GM06990 (cell line): ENCODE data around the gene RIMBP2.

Experiments used
- DNase-seq: peaks from one replicate; pipeline ENCODE4 v3.0.0-alpha.2; 2011; ENCODE audit not compliant: insufficient read length; ENCODE audit errors: extremely low read depth
- H3K27me3 ChIP-seq: replicated peaks from 2 replicates; pipeline ENCODE4 v1.6.0; 2011; ENCODE audit warnings: low read length; ENCODE audit not compliant: control insufficient read depth, insufficient read depth
- H3K36me3 ChIP-seq: 2 replicates; pipeline ENCODE4 v1.5.1; 2011; ENCODE audit warnings: low read length; ENCODE audit not compliant: control insufficient read depth, insufficient read depth
- H3K4me3 ChIP-seq: replicated peaks from 2 replicates; pipeline ENCODE4 v1.5.1; 2011; ENCODE audit warnings: low read depth, mild to moderate bottlenecking, control low read depth, low read length
- CTCF ChIP-seq: IDR thresholded peaks from 2 replicates; pipeline ENCODE4 v1.5.1; 2011; ENCODE audit warnings: low read length, control low read depth, mild to moderate bottlenecking, inconsistent platforms; ENCODE audit not compliant: insufficient read depth, poor library complexity, severe bottlenecking

RIMBP2 gene

GRCh38 chr12:130619385-130620001 lies 96.6 kb downstream of the RIMBP2 start:
- no peaks in the 10 kb centered on the region for H3K36me3 ChIP-seq
- no peak for TF ChIP-seq CTCF
- no peak overlapping the region for H3K4me3 ChIP-seq
- DNase-seq: no peak
- no peaks in the 10 kb centered on the region for H3K27me3 ChIP-seq

- no peak overlapping the region for H3K4me3 ChIP-seq
- H3K36me3 ChIP-seq: no peaks in the 10 kb centered on the region
- no peak for DNase-seq
- no peak for TF ChIP-seq CTCF
- no peaks in the 10 kb centered on the region for H3K27me3 ChIP-seq
These were observed 98.9 kb downstream of the RIMBP2 start for GRCh38 chr12:130617219-130617618.

- no peaks in the 10 kb centered on the region for H3K36me3 ChIP-seq
- no peak for TF ChIP-seq CTCF
- H3K27me3 ChIP-seq: no peaks in the 10 kb centered on the region
- H3K4me3 ChIP-seq: no peak overlapping the region
- no peak for DNase-seq
These were observed 100.2 kb downstream of the RIMBP2 start for GRCh38 chr12:130615861-130616345.

GRCh38 chr12:130614530-130614905 lies 101.6 kb downstream of the RIMBP2 start:
- Histone ChIP-seq H3K27me3 (no peaks in the 10 kb centered on the region), H3K4me3 (no peak overlapping the region), H3K36me3 (no peaks in the 10 kb centered on the region)
- TF ChIP-seq CTCF: no peak
- no peak for DNase-seq

- no peak for TF ChIP-seq CTCF
- DNase-seq: no peak
- no peak overlapping the region for H3K4me3 ChIP-seq
- H3K36me3 ChIP-seq: no peaks in the 10 kb centered on the region
- no peaks in the 10 kb centered on the region for H3K27me3 ChIP-seq
These were observed 102.1 kb downstream of the RIMBP2 start for GRCh38 chr12:130613831-130614529.
